Nephron (organoid): Measurements from ENCODE around the gene C2CD4C.

ENCODE experiments used
- H3K27ac Mint-ChIP-seq, 3 experiments: 2 replicates each; pipeline ENCODE4 v1.8.0; 2020; ENCODE audit warnings: mixed read lengths in 3 of 3, mild to moderate bottlenecking in 2 of 3, moderate library complexity in 1 of 3
- H3K27me3 Mint-ChIP-seq: 2 replicates; pipeline ENCODE4 v1.8.0; 2021; ENCODE audit warnings: low read depth, mild to moderate bottlenecking, moderate library complexity, mixed read lengths
- H3K36me3 Mint-ChIP-seq: 2 replicates; pipeline ENCODE4 v1.8.0; 2020; ENCODE audit warnings: low read depth, mixed read lengths
- H3K4me1 Mint-ChIP-seq: 2 replicates; pipeline ENCODE4 v1.8.0; 2020; ENCODE audit warnings: mixed read lengths
- H3K4me3 Mint-ChIP-seq, 3 experiments: 2 replicates each; pipeline ENCODE4 v1.8.0; 2020; ENCODE audit warnings: mild to moderate bottlenecking in 3 of 3, mixed read lengths in 3 of 3, moderate library complexity in 2 of 3
- H3K9me3 Mint-ChIP-seq: 2 replicates; pipeline ENCODE4 v1.8.0; 2020; ENCODE audit warnings: mixed read lengths
- CTCF ChIP-seq, 3 experiments: fragments of 200-600 bp; sonication (generic); IDR thresholded peaks; one replicate each; pipeline ENCODE4 v1.5.0; 2021; ENCODE audit warnings: antibody characterized with exemption in 3 of 3; ENCODE audit not compliant: unreplicated experiment in 3 of 3

C2CD4C gene

GRCh38 chr19:447064-447426 is 38.1 kb upstream of the C2CD4C start:
- TF ChIP-seq CTCF (IDR thresholded peaks at IDR 0.05; ENCODE audit: unreplicated experiment in 3 of 3): no peak
- Mint-ChIP-seq H3K27ac (peak overlapping the region in 2 of 3 experiments; percentile 25 to 78), H3K9me3 (no peaks in the 10 kb centered on the region), H3K4me1 (peaks cover 13% of the 10 kb centered on the region), H3K27me3 (no peaks in the 10 kb centered on the region), H3K4me3 (no peak overlapping the region), H3K36me3 (peaks cover 20% of the 10 kb centered on the region)

GRCh38 chr19:444677-445210 is 35.8 kb upstream of the C2CD4C start:
- Mint-ChIP-seq H3K4me3 (no peak overlapping the region), H3K4me1 (peaks cover 24% of the 10 kb centered on the region), H3K27ac (no peak overlapping the region), H3K36me3 (peaks cover 17% of the 10 kb centered on the region), H3K9me3 (no peaks in the 10 kb centered on the region), H3K27me3 (no peaks in the 10 kb centered on the region)
- no peak for TF ChIP-seq CTCF (IDR thresholded peaks at IDR 0.05; ENCODE audit: unreplicated experiment in 3 of 3)

GRCh38 chr19:443005-443404 is 34.1 kb upstream of the C2CD4C start:
- Mint-ChIP-seq H3K27me3 (no peaks in the 10 kb centered on the region), H3K4me3 (no peak overlapping the region), H3K36me3 (peaks cover 12% of the 10 kb centered on the region), H3K9me3 (no peaks in the 10 kb centered on the region), H3K4me1 (peaks cover 16% of the 10 kb centered on the region), H3K27ac (no peak overlapping the region)
- no peak for TF ChIP-seq CTCF (IDR thresholded peaks at IDR 0.05; ENCODE audit: unreplicated experiment in 3 of 3)

GRCh38 chr19:442085-442484 is 33.1 kb upstream of the C2CD4C start:
- no peaks in the 10 kb centered on the region for H3K9me3 Mint-ChIP-seq
- peaks cover 18% of the 10 kb centered on the region for H3K36me3 Mint-ChIP-seq
- H3K4me3 Mint-ChIP-seq: no peak overlapping the region
- H3K27me3 Mint-ChIP-seq: peaks cover 3% of the 10 kb centered on the region
- H3K27ac Mint-ChIP-seq: no peak overlapping the region
- H3K4me1 Mint-ChIP-seq: peaks cover 11% of the 10 kb centered on the region
- TF ChIP-seq CTCF (IDR thresholded peaks at IDR 0.05; ENCODE audit: unreplicated experiment in 3 of 3): no peak

GRCh38 chr19:441213-441836 is 32.4 kb upstream of the C2CD4C start:
- peaks cover 4% of the 10 kb centered on the region for H3K27me3 Mint-ChIP-seq
- H3K9me3 Mint-ChIP-seq: no peaks in the 10 kb centered on the region
- no peak overlapping the region for H3K4me3 Mint-ChIP-seq
- peaks cover 19% of the 10 kb centered on the region for H3K36me3 Mint-ChIP-seq
- peaks cover 11% of the 10 kb centered on the region for H3K4me1 Mint-ChIP-seq
- no peak overlapping the region for H3K27ac Mint-ChIP-seq
- TF ChIP-seq CTCF (IDR thresholded peaks at IDR 0.05; ENCODE audit: unreplicated experiment in 3 of 3): no peak
